Ishikawa (cell line): ENCODE results near the gene PDE4B.

Experiments
- CREB1 ChIP-seq: IDR thresholded peaks from 2 replicates; pipeline ENCODE4 v1.6.1; 2012; ENCODE audit warnings: low read depth
- RAD21 ChIP-seq: IDR thresholded peaks from 2 replicates; pipeline ENCODE4 v1.6.1; 2012; ENCODE audit warnings: low read depth
- YY1 ChIP-seq: IDR thresholded peaks from 2 replicates; pipeline ENCODE4 v1.6.1; 2012; ENCODE audit warnings: low read depth
- ZBTB7A ChIP-seq: IDR thresholded peaks from 2 replicates; pipeline ENCODE4 v1.6.1; 2012; ENCODE audit warnings: low read depth

- TF ChIP-seq RAD21: no peak
- no peak for TF ChIP-seq CREB1
- TF ChIP-seq ZBTB7A: no peak
- no peak for TF ChIP-seq YY1
Measured at GRCh38 chr1:66415281-66415680, 622.6 kb downstream of the PDE4B start.
